Measurements from ENCODE around the gene CSNK1D. TPM values are rescaled to one million over a fixed set of nuclear protein-coding genes. Genes with fewer than 3 reads are reported as not detected.

Gene CSNK1D
- total RNA-seq, 2 experiments from 2014 or later = 110 to 115 TPM

- H3K36me3 Mint-ChIP-seq = peaks cover 3% of the 10 kb centered on the region
- peak overlapping the region; percentile 77 for H3K4me3 Mint-ChIP-seq
- no peaks in the 10 kb centered on the region for H3K27me3 Mint-ChIP-seq
- peaks cover 79% of the 10 kb centered on the region for H3K4me1 Mint-ChIP-seq
- H3K9me3 Mint-ChIP-seq = peaks cover 4% of the 10 kb centered on the region
- peak; percentile 76 for DNase-seq
- H3K27ac Mint-ChIP-seq = peak overlapping the region; percentile 89
Observed at GRCh38 chr17:82301916-82302567, 28.5 kb upstream of the CSNK1D start.

GRCh38 chr17:82301300-82301915 lies 27.9 kb upstream of the CSNK1D start:
- Mint-ChIP-seq H3K4me3 (peak overlapping the region; percentile 77), H3K27me3 (no peaks in the 10 kb centered on the region), H3K36me3 (no peaks in the 10 kb centered on the region), H3K4me1 (peaks cover 79% of the 10 kb centered on the region), H3K27ac (peak overlapping the region; percentile 89), H3K9me3 (no peaks in the 10 kb centered on the region)
- no peak for DNase-seq

DNA sequence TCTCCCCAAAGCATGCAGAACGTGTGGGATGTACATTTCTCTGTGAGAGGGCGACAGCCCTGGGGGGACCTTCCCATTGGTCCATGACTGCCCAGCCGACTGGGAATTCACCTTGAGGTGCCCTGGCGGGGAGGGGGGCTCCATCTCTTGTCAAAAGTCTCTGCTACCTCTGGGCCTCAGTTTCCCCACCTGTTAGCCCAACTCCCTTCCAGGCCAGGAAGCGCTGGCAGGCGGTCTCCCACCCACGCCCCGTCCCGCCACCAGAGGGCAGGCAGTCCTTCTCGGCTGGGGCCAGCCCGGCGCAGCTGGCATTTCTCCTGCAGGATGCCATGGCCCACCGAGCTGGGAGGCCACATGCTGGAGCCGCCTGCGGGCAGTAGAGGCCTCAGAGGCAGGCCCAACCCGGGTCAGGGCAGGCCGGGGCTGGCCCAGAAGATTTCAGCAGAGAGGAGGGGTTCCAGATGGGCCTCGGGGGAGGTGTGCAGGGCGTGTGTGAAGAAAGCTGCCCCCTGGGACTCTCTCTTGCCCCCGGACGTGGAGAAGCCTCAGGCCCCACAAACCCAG lies 27.3 kb upstream of the CSNK1D start:
- peak; percentile 74 for DNase-seq
- Mint-ChIP-seq H3K9me3 (no peaks in the 10 kb centered on the region), H3K4me3 (peak overlapping the region; percentile 59), H3K36me3 (no peaks in the 10 kb centered on the region), H3K27me3 (no peaks in the 10 kb centered on the region), H3K4me1 (peaks cover 77% of the 10 kb centered on the region), H3K27ac (peak overlapping the region; percentile 65)

DNA sequence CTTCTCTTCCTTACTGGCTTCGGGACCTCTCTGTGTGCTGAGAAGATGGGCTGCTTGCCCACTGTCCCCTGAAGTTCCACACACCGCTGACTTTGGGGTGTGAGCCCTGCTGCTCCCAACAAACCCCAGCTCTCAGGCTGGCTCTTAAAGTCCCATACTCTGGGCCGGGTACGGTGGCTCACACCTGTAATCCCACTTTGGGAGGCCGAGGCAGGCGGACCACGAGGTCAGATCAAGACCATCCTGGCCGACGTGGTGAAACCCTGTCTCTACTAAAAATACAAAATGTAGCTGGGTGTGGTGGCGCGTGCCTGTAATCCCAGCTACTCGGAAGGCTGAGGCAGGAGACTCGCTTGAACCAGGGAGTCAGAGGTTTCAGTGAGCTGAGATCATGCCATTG lies 26.7 kb upstream of the CSNK1D start:
- H3K4me3 Mint-ChIP-seq = peak overlapping the region; percentile 95
- H3K27me3 Mint-ChIP-seq = no peaks in the 10 kb centered on the region
- no peaks in the 10 kb centered on the region for H3K9me3 Mint-ChIP-seq
- peaks cover 75% of the 10 kb centered on the region for H3K4me1 Mint-ChIP-seq
- peak overlapping the region; percentile 100 for H3K27ac Mint-ChIP-seq
- H3K36me3 Mint-ChIP-seq = no peaks in the 10 kb centered on the region
- DNase-seq = no peak

GRCh38 chr17:82299452-82299851 lies 26.0 kb upstream of the CSNK1D start:
- peak; percentile 54 for DNase-seq
- Mint-ChIP-seq H3K9me3 (no peaks in the 10 kb centered on the region), H3K27ac (peak overlapping the region; percentile 100)

GRCh38 chr17:82298538-82299421 lies 25.3 kb upstream of the CSNK1D start:
- H3K36me3 Mint-ChIP-seq = peaks cover under 1% of the 10 kb centered on the region
- DNase-seq = peak; percentile 28
- H3K4me3 Mint-ChIP-seq = peak overlapping the region; percentile 95
- no peaks in the 10 kb centered on the region for H3K27me3 Mint-ChIP-seq
- no peaks in the 10 kb centered on the region for H3K9me3 Mint-ChIP-seq
- H3K4me1 Mint-ChIP-seq = peaks cover 78% of the 10 kb centered on the region
- H3K27ac Mint-ChIP-seq = peak overlapping the region; percentile 100

More at GRCh38 chr17:82299452-82299851, 26.0 kb upstream of the CSNK1D start:
- H3K4me1 Mint-ChIP-seq = peaks cover 77% of the 10 kb centered on the region
- H3K4me3 Mint-ChIP-seq = peak overlapping the region; percentile 95
- H3K36me3 Mint-ChIP-seq = no peaks in the 10 kb centered on the region
- no peaks in the 10 kb centered on the region for H3K27me3 Mint-ChIP-seq

DNA sequence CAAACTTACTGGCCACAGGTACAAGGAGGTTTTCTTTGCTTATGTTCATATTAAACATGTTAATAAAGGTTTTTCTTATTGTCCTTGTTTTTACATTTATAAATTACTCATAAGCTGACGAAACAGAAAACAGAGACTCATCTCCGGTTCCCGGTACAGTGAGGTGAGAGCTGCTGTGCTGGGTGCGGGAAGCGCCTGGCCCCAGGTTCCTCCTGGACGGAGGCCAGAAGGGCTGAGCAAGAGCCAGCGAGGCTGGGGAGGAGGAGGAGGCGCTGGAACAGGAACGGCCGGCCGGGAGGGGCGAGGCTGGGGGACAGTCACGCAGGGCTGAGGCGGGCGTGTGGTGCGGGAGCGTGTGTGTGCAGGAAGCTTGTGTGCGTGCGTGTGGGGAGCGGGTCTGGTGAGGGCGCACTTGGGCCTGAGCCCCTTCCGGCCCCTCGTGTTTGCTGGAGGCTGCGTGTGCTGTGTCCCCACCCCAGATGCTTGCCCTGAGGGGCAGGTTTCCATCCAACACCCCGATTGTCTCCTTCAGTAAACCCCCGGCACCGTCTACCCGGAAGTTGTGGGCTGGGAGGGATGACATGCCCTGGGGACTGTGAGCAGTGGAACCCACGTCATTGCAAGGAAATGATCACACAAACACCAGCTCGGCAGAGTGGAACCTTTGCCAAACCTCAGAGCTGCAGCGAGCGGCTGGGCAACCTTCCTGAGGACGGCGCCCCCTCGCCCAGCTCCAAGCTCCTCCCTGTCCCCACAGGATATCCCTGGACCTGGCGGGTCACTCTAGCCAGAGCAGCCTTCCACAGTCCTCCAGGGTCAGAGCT lies 24.4 kb upstream of the CSNK1D start:
- Mint-ChIP-seq H3K4me3 (peak overlapping the region; percentile 95), H3K36me3 (peaks cover 3% of the 10 kb centered on the region), H3K27ac (peak overlapping the region; percentile 100), H3K9me3 (no peaks in the 10 kb centered on the region), H3K4me1 (peaks cover 74% of the 10 kb centered on the region), H3K27me3 (no peaks in the 10 kb centered on the region)
- DNase-seq = peak; percentile 92

DNA sequence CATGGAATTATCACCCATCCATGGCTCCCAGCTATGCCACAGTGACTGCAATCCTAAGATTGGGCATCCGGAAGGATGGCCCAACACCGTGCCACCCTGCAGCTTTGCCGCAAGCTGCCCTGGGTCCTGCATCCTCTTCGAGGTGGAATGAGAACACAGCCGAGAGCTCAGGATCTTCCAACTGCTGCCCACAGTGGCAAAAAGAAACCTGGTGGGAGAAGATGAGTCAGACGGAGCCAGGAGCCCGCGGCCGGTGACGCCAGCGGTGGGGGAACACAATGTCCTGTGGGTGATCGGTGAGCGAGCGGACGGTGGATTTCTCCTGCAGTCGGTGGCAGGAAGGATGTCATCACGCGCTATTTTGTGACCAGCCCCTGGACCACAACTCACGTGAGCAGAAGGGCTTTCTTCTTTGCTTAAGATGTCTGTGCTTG lies 23.8 kb upstream of the CSNK1D start:
- H3K27ac Mint-ChIP-seq = peak overlapping the region; percentile 100
- peaks cover 70% of the 10 kb centered on the region for H3K4me1 Mint-ChIP-seq
- H3K4me3 Mint-ChIP-seq = peak overlapping the region; percentile 95
- H3K27me3 Mint-ChIP-seq = no peaks in the 10 kb centered on the region
- DNase-seq = peak; percentile 91
- no peaks in the 10 kb centered on the region for H3K9me3 Mint-ChIP-seq
- peaks cover 3% of the 10 kb centered on the region for H3K36me3 Mint-ChIP-seq

DNA sequence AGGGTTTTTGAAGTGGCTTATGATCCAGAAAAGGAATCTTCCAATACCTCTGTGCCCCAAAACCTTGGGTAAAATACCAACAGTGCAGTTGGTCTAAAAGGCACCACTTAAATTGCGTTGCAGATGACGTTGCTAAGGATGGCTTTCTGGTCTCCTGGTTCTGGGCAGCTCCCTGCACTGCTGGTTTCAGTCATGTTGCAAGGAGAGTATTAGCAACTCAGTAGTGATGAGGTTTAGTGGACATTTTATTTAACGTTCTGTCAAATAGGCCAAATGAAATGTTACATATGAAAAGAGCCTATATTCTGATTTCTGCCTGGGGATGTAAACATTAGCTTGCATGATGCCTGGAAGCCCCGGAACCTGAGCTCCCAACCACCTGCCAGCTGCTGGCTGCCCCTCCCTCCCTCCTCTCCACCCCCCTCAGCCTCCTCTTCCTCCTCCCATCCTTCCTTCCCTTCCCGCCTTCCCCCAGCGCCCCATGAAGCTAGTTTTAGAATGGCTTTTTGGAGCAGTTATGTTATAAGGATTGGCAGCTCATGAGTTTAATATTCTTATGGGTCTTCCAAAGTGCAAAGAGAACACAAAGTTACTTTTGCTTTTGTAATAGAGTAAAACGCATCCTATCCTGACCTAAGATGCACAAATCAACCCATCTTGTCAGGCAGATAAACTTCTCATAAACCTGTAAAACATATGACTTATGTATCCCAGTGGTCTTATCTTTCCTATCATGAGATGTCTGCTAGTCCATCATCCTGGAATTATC lies 23.2 kb upstream of the CSNK1D start:
- peaks cover 64% of the 10 kb centered on the region for H3K4me1 Mint-ChIP-seq
- DNase-seq = no peak
- peaks cover 3% of the 10 kb centered on the region for H3K36me3 Mint-ChIP-seq
- no peaks in the 10 kb centered on the region for H3K9me3 Mint-ChIP-seq
- H3K27ac Mint-ChIP-seq = peak overlapping the region; percentile 100
- peak overlapping the region; percentile 95 for H3K4me3 Mint-ChIP-seq
- H3K27me3 Mint-ChIP-seq = no peaks in the 10 kb centered on the region

DNA sequence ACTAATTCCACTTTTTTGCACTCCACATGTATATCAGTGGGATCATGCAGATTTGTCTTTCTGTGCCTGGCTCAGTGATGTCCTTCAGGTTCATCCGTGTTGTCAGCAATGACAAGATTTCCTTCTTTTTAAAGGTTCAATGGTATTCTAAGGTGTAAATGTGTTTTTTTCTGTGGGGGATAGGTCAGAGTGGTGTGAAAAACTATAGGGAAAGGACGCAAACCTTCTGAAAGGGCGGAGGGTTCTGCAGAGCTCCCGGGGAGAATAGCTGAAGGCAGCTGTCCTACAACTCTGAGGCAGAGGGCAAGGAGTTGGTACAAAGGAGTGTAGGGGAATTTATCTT lies 21.9 kb upstream of the CSNK1D start:
- H3K27me3 Mint-ChIP-seq = no peaks in the 10 kb centered on the region
- H3K4me1 Mint-ChIP-seq = peaks cover 55% of the 10 kb centered on the region
- no peak for DNase-seq
- H3K36me3 Mint-ChIP-seq = peaks cover 3% of the 10 kb centered on the region
- no peaks in the 10 kb centered on the region for H3K9me3 Mint-ChIP-seq
- H3K4me3 Mint-ChIP-seq = peak overlapping the region; percentile 0
- no peak overlapping the region for H3K27ac Mint-ChIP-seq

DNA sequence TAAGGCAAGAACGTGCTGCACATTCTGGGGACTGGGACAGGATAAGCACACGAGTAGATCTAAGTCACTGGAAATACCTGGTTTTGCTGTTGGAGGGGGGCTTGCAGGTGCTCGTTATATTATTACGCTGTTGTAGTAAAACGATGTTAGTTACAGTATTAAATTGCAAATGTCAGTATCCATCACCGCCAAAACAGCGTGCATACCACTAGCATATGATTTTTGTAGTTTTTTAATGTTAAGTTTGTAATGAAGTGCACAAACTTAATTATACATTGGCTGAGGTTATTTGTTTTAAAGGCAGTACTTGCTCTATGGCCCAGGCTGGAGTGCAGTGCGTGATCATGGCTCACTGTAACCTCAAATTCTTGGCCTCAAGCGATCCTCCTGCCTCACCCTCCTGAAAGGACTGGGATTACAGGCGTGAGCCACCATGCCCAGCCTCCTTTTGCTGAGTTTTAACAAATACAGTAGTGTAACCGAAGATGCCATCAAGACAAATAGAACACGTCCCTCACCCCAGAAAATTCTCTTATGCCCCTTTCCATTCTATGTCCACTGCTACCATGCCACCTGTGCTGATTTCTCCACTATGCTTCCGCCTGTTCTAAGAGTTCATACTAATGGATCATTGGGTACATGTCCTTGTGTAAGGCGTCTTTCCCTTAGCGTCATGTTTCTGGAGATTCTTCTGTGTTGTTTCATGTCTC lies 20.7 kb upstream of the CSNK1D start:
- H3K9me3 Mint-ChIP-seq = no peaks in the 10 kb centered on the region
- H3K4me1 Mint-ChIP-seq = peaks cover 44% of the 10 kb centered on the region
- peaks cover 3% of the 10 kb centered on the region for H3K36me3 Mint-ChIP-seq
- no peaks in the 10 kb centered on the region for H3K27me3 Mint-ChIP-seq
- peak overlapping the region; percentile 81 for H3K4me3 Mint-ChIP-seq
- H3K27ac Mint-ChIP-seq = peak overlapping the region; percentile 83
- no peak for DNase-seq

- no peaks in the 10 kb centered on the region for H3K27me3 Mint-ChIP-seq
- H3K27ac Mint-ChIP-seq = peak overlapping the region; percentile 88
- H3K4me3 Mint-ChIP-seq = peak overlapping the region; percentile 81
- DNase-seq = peak; percentile 96
- no peaks in the 10 kb centered on the region for H3K9me3 Mint-ChIP-seq
- H3K4me1 Mint-ChIP-seq = peaks cover 30% of the 10 kb centered on the region
- peaks cover 3% of the 10 kb centered on the region for H3K36me3 Mint-ChIP-seq
Observed at GRCh38 chr17:82292251-82293154, 19.0 kb upstream of the CSNK1D start.

Data from activated naive CD8-positive, alpha-beta T cell treated with anti-CD3 and anti-CD28 coated beads for 36 hours (primary cell).